Right renal pelvis (tissue), 4 donors: Measurements from ENCODE around the gene PLEKHG4B. TPM values are rescaled to one million over a fixed set of nuclear protein-coding genes. Genes with fewer than 3 reads are reported as not detected.
"Not testable (repeated sequence)": the region's sequence is repeated elsewhere in the genome, so short reads cannot be mapped to it uniquely, and the experiment has no call there.

Source experiments
- DNase-seq, 4 donors: peaks; one replicate each; pipeline ENCODE4 v3.0.0-alpha.2; 2013; ENCODE audit warnings: low read depth in 4 of 4, low spot score in 3 of 4, missing footprints in 1 of 4
- polyA plus RNA-seq, 4 donors: library from polyadenylated mRNA; unstranded; fragments of 120-200 nt; gene quantifications; one replicate each; pipeline ENCODE4 v1.2.1, GENCODE V29; 2013; ENCODE audit not compliant: insufficient read length in 4 of 4

PLEKHG4B gene
- polyA plus RNA-seq, 4 donors, result 10.7 to 12.1 (median 11.5) TPM

DNA sequence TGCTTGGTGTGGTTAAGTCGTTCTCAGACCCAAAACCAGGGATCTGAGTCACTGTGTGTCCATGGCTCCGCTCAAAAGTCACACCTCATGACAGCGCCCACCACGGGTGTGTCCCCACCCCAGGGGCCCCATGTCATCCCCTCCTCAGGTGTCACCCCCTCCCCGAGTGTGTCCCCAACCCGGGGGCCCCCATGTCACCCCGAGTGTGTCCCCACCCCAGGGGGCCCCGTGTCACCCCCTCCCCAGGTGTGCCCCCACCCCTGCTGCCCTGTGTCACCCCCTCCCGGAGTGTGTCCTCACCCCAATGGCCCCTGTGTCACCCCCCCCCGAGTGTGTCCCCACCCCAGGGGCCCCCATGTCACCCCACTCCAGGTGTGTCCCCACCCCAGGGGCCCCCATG lies 104.4 kb downstream of the PLEKHG4B start:
- no peak for DNase-seq

DNA sequence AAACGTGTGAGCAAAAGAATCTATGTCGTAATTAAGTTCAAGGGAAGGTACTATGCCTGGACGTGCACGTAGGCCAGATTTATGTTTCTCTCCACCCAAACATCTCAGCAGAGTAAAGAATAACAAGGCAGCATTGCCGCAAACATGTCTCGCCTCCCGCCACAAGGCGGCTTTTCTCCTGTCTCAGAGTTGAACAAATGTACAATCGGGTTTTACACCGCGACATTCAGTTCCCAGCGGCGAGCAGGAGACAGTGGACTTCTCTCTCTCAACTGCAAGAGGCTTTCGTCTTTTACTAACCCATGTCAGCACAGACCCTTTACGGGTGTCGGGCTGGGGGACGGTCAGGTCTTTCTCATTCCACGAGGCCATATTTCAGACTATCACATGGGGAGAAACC lies 105.1 kb downstream of the PLEKHG4B start:
- not testable (repeated sequence) for DNase-seq

DNA sequence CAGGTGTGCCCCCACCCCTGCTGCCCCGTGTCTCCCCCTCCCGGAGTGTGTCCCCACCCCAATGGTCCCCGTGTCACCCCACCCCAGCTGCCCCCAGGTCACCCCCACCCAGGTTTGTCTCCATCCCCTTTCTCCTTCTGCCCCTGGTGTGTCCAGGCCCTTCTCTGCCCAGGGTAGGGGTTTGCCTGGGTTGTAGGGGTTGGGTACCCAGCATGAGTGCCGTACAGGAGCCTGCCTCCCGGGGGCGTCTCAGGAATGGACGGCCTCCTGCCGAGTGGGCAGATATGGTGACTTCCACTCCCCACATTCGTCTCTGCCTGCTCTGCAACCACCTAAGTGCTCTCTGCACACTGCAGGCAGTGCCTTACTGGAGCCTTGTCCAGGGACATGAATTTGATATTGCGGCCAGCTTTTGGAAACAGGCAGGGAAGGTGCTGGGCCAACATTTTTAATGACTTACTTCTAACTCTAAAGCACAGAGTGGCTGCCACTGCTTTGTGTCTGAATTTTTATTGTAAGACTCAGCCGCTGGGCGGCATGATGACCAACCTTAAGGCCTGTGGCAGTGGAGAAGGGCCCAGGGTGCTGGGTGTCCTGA lies 106.0 kb downstream of the PLEKHG4B start:
- no peak for DNase-seq

DNA sequence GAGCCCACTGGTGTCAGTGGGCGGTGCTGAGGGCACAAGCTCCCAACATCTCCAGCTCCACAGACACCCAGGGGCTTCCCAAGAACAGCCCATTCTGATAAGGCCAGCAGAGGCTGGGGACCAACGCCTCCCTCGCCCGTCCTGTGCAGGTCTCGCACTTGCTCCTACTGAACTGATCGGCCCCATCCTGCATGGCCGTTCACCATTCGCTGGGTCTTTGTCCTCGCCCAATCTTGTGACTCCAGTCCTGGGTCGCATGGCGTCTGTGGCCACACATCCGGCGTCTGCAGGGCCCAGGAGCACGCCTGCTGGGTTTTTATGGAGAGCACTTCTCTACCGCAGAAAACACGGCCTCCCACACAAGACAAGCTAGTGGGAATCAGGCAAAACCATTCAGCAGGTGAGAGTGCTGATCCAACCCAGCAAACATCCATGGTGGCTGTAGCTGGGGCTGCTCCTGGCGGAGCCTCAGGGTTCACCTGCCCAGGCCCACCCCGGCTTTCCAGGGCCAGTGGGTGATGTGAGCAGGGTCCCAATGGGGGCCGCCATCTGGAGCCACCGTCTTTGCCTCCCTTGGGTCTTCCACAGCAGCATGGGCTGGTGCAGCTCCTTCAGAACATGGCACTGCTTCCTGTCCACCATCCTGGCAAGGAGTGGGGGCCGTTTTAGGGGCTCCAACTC lies 106.7 kb downstream of the PLEKHG4B start:
- DNase-seq, result no peak

DNA sequence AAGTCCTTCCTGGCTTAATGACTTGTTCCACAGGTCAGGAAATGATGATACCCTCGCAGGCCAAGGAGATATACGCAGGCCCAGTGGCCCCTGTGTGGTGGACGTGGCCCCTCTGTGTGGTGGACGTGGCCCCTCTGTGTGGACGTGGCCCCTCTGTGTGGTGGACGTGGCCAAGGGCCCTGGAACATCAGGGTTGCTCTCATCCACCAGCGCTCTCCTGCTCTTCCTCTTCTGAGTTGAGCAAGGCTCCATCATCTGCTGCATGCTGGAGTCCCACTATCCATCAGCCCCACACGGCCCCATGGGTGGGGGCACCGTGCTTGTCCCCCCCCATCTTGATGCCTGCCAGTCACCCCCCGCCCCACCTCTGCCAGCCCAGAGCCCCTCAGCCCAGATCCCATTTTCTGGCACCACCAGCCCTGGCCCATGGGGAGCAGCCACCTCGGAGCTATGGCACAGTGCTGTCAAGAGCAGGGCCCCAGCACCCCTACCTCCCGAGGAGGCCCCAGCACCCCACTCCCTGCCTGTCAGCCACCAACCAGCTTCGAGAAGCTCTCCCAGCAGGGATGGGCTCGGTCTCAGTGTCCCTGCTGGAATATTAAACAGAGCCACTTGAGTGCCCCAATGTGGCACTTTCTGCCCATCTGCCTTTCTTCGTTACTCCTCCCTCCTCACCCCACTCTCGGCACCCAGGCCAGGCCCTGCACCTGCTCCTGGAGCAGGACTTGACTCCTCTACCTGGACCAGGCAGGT lies 107.4 kb downstream of the PLEKHG4B start:
- DNase-seq, result no peak

DNA sequence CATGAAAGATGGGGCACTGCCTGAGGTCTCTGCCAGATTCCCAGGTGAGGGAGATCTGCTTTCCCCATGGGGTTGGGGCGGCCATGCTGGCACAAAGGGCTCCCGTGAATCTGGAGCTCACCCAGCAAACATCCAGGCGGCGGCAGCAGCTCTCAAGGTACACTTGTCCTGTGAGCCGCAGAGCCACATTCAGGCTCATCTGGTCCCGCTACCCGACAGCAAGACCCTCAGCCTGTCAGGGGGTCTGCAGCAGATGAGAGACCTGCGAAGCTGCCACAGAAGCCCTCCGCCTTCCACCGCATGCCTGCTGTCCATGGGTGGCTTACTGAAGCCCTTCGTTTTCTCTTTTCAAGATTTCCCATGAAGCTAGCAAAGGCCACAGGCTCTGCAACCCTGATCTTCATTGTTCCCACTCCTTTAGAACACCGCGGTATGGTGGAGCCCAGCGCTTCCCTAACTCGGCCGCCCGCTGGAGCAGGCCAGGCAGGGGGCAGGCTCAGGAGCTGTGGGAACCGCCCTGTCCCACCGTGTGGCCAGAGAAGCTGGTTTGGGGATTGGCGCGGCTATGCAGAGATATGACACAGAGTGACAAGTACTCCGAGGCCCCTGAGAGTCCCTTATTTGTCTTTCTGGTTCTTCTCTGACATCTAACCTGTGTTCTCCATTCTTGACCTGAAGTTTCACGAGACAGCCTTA lies 108.1 kb downstream of the PLEKHG4B start:
- no peak for DNase-seq

DNA sequence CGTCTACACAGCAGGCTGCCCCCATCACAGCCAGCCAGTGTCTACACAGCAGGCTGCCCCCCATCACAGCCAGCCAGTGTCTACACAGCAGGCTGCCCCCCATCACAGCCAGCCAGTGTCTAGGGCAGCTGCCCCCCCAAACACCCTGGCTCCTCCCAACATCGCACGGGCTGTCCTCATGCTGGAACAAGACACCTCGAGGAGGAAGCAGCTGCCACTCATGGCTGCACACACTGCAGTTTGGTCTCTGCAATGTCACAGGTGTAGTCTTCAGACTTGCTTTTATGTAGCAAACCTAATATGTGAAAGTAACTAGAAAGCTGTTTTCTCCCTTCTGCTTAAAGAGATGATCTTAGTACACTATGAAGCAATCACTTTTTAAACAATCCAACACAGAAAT lies 109.0 kb downstream of the PLEKHG4B start:
- DNase-seq, result no peak

DNA sequence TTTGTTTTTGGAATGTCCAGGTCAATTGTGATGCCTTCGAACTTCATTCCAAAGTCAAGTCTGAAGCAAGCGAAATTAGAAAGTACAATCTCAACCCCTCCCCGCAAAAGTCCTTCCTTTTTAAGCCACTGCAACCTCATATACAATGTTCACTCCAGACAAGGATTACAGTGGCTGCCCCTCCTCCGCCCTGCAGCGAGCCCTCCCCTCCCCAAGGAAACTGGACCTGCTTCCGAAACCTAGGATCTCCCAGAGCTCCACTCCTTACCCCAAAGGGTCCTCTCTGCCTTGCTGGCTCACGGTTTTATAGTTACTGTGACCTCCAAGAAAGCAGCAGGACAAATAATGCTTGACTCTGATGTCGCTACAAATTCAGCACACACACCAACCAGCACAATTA lies 109.7 kb downstream of the PLEKHG4B start:
- DNase-seq, result no peak

DNA sequence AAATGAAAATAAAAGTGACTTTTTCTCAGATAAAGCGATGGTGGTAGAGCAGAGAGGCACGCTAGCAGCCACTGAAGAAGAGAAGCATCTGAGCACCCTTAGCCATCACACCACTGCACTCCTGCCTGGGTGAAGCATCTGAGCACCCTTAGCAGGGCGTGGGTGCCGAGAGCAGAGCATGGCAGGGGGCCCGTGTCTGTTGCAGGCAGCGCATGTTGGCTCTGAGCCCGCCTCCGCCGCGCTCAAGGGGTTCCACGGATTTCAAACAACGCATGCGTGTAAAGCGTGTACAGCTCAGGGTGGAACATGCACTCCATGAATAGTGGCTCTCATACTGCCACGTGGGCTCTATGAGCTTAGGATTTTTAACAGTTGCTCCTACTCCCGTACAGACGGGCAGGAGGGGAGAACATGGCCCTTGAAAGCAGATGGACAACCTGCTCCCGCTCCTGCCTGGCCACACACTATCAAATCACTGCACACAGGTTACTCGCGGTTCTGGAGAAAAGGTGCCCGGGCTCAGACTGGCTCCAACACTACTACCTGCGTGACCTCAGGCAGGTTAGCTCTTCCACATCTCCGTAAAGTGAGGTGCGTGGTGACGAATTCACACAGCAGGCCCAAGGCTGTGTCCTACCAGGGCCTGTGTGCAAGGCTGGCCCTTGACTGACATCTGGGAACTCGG lies 111.4 kb downstream of the PLEKHG4B start:
- DNase-seq, result no peak

DNA sequence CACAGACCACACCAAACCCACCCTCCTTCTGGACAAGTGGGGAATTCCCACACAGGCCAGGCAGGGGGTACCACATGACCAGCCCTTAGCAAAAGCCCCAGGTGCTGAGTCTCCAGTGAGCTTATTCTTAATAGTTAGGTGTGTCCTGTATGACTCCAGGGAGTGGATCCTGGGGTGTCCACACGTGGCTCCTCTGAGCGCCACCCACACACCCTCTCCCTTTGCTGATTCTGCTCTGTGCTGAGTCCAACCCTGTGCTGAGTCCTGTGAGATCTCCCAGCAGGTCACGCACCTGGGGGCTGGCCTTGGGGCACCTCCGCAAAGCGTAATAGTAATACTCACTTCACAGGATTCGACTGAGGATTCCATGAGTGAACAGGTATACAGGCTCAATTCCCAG lies 112.0 kb downstream of the PLEKHG4B start:
- DNase-seq, result no peak

DNA sequence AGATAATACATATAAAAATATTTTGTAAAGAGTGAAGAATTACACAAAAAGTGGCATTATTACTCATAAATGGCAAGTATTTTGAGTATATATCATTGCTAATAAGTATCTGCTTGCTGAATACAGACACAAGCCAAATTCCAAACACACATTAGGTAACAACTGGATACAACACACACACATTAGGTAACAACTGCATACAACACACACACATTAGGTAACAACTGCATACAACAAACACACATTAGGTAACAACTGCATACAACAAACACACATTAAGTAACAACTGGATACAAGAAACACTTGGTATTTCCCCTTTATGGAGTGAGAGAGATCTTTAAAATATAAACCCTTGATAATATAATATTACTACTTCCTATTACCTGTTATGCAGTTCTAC lies 112.5 kb downstream of the PLEKHG4B start:
- DNase-seq, result no peak

DNA sequence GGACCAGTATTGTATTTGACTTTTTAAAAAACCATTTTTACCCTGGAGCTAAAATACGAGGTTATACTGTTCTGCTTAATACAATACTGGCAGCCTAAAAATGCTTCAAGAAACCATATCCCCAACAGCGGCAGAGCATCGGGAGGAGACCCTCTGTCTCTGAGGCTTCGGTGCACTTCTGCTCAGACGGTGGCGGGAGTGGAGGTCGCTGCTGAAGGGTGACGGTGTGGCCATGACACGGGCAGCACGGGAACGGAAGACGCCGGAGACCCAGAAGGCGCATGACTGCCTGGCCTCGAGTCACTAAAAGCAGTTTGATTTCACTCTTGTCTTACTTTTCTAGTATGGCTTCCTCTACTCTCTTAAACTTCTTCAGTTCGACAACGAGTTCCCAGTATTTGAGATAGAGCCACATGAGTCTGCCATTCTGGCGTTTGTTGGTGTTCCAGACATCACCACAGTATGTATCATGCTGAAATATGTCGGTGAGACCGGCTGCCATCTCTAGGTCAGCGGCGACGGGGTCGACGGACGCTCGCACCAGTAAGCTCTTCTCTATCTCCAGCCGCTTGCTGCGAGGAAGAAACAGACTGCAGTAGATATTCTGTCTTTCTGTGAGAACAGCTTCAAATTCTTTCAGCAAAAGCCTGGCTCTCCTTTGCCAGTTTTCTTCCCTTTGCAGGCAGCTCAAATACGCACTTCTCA lies 113.2 kb downstream of the PLEKHG4B start:
- no peak for DNase-seq

DNA sequence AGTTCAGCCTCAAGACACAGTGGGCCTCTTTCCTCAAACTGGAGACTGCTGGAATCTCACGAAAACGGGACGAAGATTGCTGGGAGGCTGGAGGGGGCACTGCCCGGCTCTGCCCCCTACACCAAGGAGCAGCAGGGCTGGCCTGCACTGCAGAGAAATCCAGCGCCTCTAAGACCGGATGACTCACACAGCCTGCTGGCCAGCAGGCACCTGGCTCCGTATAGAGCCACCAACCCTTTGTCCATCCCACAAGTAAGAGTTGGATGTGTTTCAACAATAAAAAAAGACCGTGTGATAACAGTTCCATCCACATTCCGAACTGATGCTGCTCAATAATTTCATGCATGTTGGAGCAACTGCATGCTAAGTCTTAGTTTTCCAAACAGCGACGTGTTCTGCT lies 114.4 kb downstream of the PLEKHG4B start:
- DNase-seq, result no peak

DNA sequence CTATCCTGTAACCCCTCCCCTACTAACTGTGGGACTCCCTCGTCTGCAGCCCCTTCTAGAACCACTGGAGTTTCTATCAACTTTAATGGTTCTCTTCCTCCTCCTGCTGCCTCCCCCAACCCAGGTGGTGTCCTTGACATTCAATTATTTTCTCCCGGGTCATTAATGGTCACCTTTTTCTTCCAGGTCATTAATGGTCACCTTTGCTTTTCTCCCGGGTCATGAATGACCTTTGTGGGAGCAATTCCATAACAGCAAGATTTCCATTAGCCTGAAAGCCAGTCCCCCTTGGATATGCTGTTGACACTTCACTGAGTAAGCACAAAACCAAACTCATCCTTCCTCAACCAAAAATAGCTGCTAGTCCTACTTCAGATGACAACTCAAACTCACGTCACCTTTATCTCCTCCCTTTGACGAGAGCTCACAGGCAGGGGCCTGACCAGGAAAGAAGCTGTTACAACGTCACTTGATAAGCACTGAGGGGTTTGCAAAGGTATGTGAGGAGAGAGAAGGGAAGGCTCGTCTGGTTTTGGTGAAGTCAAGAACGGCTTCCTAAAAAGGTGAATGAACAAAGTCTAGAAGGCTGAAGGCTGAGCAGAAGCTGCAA lies 115.1 kb downstream of the PLEKHG4B start:
- DNase-seq, result no peak

DNA sequence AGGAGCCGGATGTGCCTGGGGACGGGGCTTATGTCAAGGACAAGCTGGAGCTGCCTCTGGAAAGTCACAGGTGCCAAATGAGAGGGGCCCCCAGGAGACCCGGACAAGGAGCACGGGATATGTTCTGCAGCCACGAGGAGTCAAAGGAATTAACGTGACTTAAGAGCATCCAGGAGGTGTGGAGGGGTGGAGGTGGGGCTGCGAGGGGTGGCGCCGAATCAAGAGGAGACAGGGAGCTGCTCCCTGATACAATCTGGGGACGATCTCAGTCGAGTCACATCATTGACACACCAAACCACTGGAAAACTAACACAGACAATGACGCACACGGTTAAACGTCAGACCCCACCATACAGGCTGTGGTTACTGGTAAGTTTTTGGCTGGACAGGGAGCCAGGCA lies 115.6 kb downstream of the PLEKHG4B start:
- no peak for DNase-seq

DNA sequence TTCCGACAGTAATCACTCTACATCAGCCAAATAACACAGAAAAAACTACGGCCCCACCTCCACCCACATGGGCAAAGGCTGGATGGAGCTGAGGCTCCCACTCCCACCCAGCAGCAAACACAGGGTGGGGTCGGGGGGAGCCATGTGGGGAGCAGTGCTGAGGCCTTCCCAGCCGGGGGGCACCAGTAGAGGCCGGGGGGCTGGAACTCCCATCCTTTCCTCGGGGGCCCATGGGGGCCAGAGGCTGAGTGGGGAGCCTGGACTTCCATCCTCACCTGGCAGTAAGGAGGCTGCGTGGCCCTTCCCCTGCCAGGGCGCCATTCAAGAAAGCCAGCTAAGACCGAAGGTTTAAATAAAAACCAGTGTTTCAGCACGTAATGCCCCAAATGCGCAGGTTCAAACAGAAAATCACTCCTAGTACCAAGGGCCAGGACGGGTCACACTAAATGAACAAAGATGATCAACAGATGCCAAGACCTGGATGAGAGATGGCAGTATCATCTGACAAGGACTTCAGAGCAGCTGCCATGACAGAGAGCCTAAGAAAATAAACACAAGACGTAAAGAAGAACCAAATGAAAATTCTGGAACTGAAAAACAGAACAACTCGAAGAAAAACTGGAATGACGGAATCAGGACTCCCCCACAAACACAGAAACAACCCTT lies 116.6 kb downstream of the PLEKHG4B start:
- no peak for DNase-seq

DNA sequence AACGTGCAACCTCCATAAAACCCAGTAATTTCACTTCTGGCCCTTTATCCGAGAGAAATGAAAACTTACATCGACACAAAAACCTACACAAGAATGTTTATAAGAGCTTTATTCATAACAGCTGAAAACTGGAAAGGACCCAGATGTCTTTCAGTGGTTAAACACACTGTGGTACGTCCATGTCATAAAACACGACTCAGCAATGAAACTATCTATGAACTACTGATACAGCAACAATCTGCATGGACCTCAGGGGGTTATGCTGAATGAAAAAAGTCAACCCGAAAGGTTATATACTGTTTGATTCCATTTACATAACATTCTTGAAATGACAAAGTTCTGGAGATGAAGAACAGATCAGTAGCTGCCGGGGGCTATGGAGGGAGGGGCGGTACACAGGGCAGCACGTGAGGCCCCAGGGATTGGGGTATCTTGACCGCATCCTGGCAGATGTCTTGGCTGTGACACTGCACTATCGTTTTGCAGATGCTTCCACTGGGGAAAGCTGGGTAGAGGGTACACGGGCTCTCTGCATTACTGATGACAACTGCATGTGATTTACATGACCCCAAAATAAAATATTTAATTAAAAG lies 121.9 kb downstream of the PLEKHG4B start:
- no peak for DNase-seq

DNA sequence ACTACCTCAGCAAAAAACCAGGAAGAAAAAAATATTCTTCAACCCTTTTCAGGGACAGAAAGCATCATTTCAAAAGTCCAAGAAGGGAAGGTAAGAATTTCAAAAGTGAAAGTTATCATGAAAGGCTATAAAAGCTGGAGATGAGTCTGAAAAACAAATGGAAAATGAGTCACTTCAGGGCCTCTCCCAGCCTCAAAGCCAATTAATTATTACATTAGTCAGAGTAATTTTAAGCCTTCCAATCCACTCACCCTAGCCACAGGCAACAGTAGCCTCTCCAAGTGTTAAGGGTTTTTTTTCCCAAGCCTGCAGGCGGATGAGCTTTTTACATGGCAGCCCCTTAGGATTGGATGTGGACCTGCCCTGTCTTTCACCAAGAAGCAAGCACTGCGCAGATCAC lies 123.3 kb downstream of the PLEKHG4B start:
- not testable (repeated sequence) for DNase-seq

DNA sequence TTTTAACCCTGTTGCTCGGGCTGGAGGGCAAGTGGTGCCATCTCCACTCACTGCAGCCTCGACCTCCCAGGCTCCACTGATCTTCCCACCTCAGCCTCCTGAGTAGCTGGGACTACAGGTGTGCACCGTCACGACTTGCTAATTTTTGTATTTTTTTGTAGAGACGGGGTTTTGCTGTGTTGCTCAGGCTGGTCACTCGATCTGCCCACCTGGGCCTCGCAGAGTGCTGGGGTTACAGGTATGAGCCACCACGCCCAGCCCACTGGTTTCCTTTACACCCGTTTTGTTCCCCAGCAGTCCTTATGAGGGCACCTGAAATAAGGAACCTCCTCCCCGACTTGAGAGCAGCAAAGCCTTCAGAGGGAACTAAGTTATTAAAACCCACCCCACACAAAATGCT lies 124.1 kb downstream of the PLEKHG4B start:
- not testable (repeated sequence) for DNase-seq
